A549 (cell line): ENCODE measurements around the gene COL5A1. TPM values are rescaled to one million over a fixed set of nuclear protein-coding genes. Genes with fewer than 3 reads are reported as not detected.

Experiments used
- ATAC-seq, 2 experiments: fragments of 200-7000 bp in 1 of 2; fragments of >200 bp in 1 of 2; cut with Nextera tagmentation in 1 of 2; cut with Tn5 transposase in 1 of 2; 3 replicates each; pipeline versions ENCODE4 v1.8.0 to v1.9.1; 2018 to 2020; ENCODE audit warnings: mild to moderate bottlenecking in 1 of 2, moderate library complexity in 1 of 2
- CTCF ChIA-PET: fragments of 300-600 bp; sonication (Branson Sonifier 250); formaldehyde crosslinking; extraction: SDS; loops from one replicate; lab custom pipeline; 2021; ENCODE audit warnings: antibody characterized with exemption, inconsistent platforms; lab: Yijun Ruan, JAX
- POLR2A ChIA-PET: fragments of 350-600 bp; formaldehyde crosslinking; extraction: SDS; loops from one replicate; lab custom pipeline; 2021; ENCODE audit warnings: antibody characterized with exemption, inconsistent platforms; lab: Yijun Ruan, JAX
- DNase-seq, 2 experiments: peaks; one replicate each; pipeline versions ENCODE4 v3.0.0 to v3.0.0-alpha.2; 2011 to 2016; ENCODE audit warnings: low read depth in 1 of 2, low spot score in 1 of 2
- FAIRE-seq: peaks from 2 replicates; lab custom pipeline; 2011; peaks lifted over from hg19 to GRCh38; lab: Jason Lieb, UNC
- H3K27ac ChIP-seq, 2 experiments: fragments of >200 bp; sonication (Bioruptor Twin); formaldehyde crosslinking; 3 replicates each; pipeline ENCODE4 v1.5.1; 2016 to 2017
- H3K4me1 ChIP-seq: fragments of >200 bp; sonication (Bioruptor Twin); formaldehyde crosslinking; 3 replicates; pipeline ENCODE4 v1.6.1; 2016
- H3K4me2 ChIP-seq: fragments of >200 bp; sonication (Bioruptor Twin); formaldehyde crosslinking; 3 replicates; pipeline ENCODE4 v1.6.1; 2016
- H3K4me3 ChIP-seq: fragments of >200 bp; sonication (Bioruptor Twin); formaldehyde crosslinking; 3 replicates; pipeline ENCODE4 v1.5.1; 2016
- H3K9me3 ChIP-seq: fragments of >200 bp; sonication (Bioruptor Twin); formaldehyde crosslinking; 3 replicates; pipeline ENCODE4 v1.6.1; 2016
- BHLHE40 ChIP-seq: IDR thresholded peaks from 2 replicates; pipeline ENCODE4 v1.6.1; 2012; ENCODE audit warnings: low read depth, low read length, inconsistent platforms
- CBX8 ChIP-seq: fragments of 200-600 bp; sonication (generic); IDR thresholded peaks from 2 replicates; pipeline ENCODE4 v1.6.1; 2016
- CHD2 ChIP-seq: fragments of 150-350 bp; IDR thresholded peaks from 2 replicates; pipeline ENCODE4 v1.6.1; 2014; ENCODE audit warnings: low read length; ENCODE audit not compliant: partially characterized antibody
- EHMT2 ChIP-seq: fragments of 200-600 bp; sonication (generic); IDR thresholded peaks from 2 replicates; pipeline ENCODE4 v1.6.1; 2016; ENCODE audit warnings: antibody characterized with exemption, low read depth, mild to moderate bottlenecking, moderate library complexity
- EP300 ChIP-seq, 2 experiments: fragments of >200 bp; sonication (Bioruptor Twin); formaldehyde crosslinking; IDR thresholded peaks; 2 replicates in 1 of 2; 3 replicates in 1 of 2; pipeline ENCODE4 v1.6.1; 2016 to 2017
- FOSB ChIP-seq: fragments of 250-450 bp; sonication (Bioruptor Pico); IDR thresholded peaks from 2 replicates; pipeline ENCODE4 v1.5.0; 2020; ENCODE audit warnings: mild to moderate bottlenecking, moderate library complexity
- GATA3 ChIP-seq: IDR thresholded peaks from 2 replicates; pipeline ENCODE4 v1.6.1; 2012; ENCODE audit warnings: borderline replicate concordance
- HOXB5 ChIP-seq: fragments of 250-450 bp; sonication (Bioruptor Pico); IDR thresholded peaks from 2 replicates; pipeline ENCODE4 v1.5.0; 2020; ENCODE audit warnings: mild to moderate bottlenecking, moderate library complexity
- JUN ChIP-seq, 2 experiments: fragments of >200 bp; sonication (Bioruptor Twin); formaldehyde crosslinking; IDR thresholded peaks; 2 replicates in 1 of 2; 3 replicates in 1 of 2; pipeline ENCODE4 v1.6.1; 2016 to 2017
- KDM5A ChIP-seq: fragments of 200-600 bp; sonication (generic); IDR thresholded peaks from 2 replicates; pipeline ENCODE4 v1.6.1; 2016; ENCODE audit warnings: antibody characterized with exemption, mild to moderate bottlenecking
- MAZ ChIP-seq: fragments of 150-350 bp; IDR thresholded peaks from 2 replicates; pipeline ENCODE4 v1.6.1; 2014; ENCODE audit warnings: antibody characterized with exemption, low read depth, low read length, borderline replicate concordance
- NFE2L2 ChIP-seq: fragments of 150-350 bp; conservative IDR thresholded peaks from 2 replicates; pipeline ENCODE4 v1.6.1; 2014; ENCODE audit warnings: low read length
- NR3C1 ChIP-seq: fragments of >200 bp; sonication (Bioruptor Twin); formaldehyde crosslinking; IDR thresholded peaks from 3 replicates; pipeline ENCODE4 v1.6.1; 2017
- POLR2AphosphoS2 ChIP-seq: conservative IDR thresholded peaks from 2 replicates; pipeline ENCODE4 v1.6.1; 2012; ENCODE audit warnings: low read length, improper control_type of control experiment, inconsistent platforms
- RARB ChIP-seq: fragments of 250-450 bp; sonication (Bioruptor Pico); IDR thresholded peaks from 2 replicates; pipeline ENCODE4 v1.8.0; 2021; ENCODE audit warnings: mild to moderate bottlenecking, moderate library complexity
- RFX5 ChIP-seq: fragments of 450-650 bp; IDR thresholded peaks from 2 replicates; pipeline ENCODE4 v1.7.1; 2014; ENCODE audit warnings: antibody characterized with exemption, mild to moderate bottlenecking, moderate library complexity
- SREBF2 ChIP-seq: fragments of 450-650 bp; IDR thresholded peaks from 2 replicates; pipeline ENCODE4 v1.6.1; 2014; ENCODE audit warnings: mild to moderate bottlenecking, moderate library complexity
- TFCP2L1 ChIP-seq: fragments of 250-450 bp; sonication (Bioruptor Pico); IDR thresholded peaks from 2 replicates; pipeline ENCODE4 v1.5.0; 2021; ENCODE audit warnings: mild to moderate bottlenecking
- ZNF302 ChIP-seq: fragments of 250-450 bp; sonication (Bioruptor Pico); IDR thresholded peaks from 2 replicates; pipeline ENCODE4 v1.9.0; 2021; ENCODE audit warnings: inconsistent platforms, mild to moderate bottlenecking, moderate library complexity
- ZSCAN20 ChIP-seq: fragments of 250-450 bp; sonication (Bioruptor Pico); IDR thresholded peaks from 2 replicates; pipeline ENCODE4 v1.8.0; 2022; ENCODE audit warnings: mild to moderate bottlenecking, moderate library complexity
- WGBS: methylation state at CpG from one replicate; pipeline ENCODE4 v1.1.6; 2017; ENCODE audit errors: missing lambda C conversion rate; 5-methylcytosine and 5-hydroxymethylcytosine counted together
- polyA plus RNA-seq, 4 experiments: library from polyadenylated mRNA; depleted of rRNA in 3 of 4; stranded (reverse); fragments of >200 nt; fragmentation: RNase III in 1 of 4; extraction: RNeasy Plus Mini Kit Qiagen cat#74134 plus additional on column Dnase treatment in 1 of 4; gene quantifications; 2 replicates in 3 of 4; 3 replicates in 1 of 4; pipeline ENCODE4 v1.2.3, GENCODE V29; 2011 to 2017
- TF ChIP-seq, protein P1 (sequence below): fragments of 250-450 bp; sonication (Bioruptor Pico); IDR thresholded peaks from 2 replicates; pipeline ENCODE4 v1.5.0; 2021; ENCODE audit warnings: mild to moderate bottlenecking, moderate library complexity, borderline replicate concordance
- TF ChIP-seq, protein P2 (sequence below): IDR thresholded peaks from 2 replicates; pipeline ENCODE4 v1.6.1; 2012
- TF ChIP-seq, protein P3 (sequence below): fragments of >200 bp; sonication (Bioruptor Twin); formaldehyde crosslinking; IDR thresholded peaks from 3 replicates; pipeline ENCODE4 v1.5.1; 2016
- TF ChIP-seq, protein P4 (sequence below): fragments of 450-650 bp; IDR thresholded peaks from 2 replicates; pipeline ENCODE4 v1.6.1; 2014; ENCODE audit warnings: antibody characterized with exemption

COL5A1 gene
- polyA plus RNA-seq, 2 of the 4 experiments (the other 2 are of a cell fraction): 16.1 to 67.5 TPM

DNA sequence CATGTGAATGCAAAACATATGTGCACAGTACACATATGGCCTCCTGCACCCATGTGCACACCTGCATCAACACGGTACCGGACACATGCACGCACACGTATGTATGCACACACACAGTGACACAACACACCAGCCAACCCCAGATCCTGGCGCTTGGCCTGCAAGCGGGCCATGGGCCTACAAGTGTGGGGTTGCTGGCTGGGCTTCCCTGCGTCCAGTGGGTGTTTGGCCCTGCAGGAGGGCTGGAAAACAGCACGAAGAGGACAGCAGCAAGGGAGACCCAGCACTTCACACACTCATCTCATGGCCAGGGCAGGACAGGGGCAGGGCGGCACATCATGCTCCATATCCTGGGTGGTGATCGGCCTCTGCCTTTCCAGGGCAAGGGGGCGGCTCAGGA lies 77.7 kb downstream of the COL5A1 start:
- TF ChIP-seq FOSB (CRISPR knock-in tag) (no peak), GATA3 (no peak), MAZ (no peak), RFX5 (no peak), JUN (IDR thresholded peaks at IDR 0.05) (no peak), TFCP2L1 (CRISPR knock-in tag) (no peak), POLR2AphosphoS2 (no peak)
- TF ChIP-seq, protein P1, sequence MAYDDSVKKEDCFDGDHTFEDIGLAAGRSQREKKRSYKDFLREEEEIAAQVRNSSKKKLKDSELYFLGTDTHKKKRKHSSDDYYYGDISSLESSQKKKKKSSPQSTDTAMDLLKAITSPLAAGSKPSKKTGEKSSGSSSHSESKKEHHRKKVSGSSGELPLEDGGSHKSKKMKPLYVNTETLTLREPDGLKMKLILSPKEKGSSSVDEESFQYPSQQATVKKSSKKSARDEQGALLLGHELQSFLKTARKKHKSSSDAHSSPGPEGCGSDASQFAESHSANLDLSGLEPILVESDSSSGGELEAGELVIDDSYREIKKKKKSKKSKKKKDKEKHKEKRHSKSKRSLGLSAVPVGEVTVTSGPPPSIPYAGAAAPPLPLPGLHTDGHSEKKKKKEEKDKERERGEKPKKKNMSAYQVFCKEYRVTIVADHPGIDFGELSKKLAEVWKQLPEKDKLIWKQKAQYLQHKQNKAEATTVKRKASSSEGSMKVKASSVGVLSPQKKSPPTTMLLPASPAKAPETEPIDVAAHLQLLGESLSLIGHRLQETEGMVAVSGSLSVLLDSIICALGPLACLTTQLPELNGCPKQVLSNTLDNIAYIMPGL (CRISPR knock-in tag): no peak
- TF ChIP-seq, protein P2, sequence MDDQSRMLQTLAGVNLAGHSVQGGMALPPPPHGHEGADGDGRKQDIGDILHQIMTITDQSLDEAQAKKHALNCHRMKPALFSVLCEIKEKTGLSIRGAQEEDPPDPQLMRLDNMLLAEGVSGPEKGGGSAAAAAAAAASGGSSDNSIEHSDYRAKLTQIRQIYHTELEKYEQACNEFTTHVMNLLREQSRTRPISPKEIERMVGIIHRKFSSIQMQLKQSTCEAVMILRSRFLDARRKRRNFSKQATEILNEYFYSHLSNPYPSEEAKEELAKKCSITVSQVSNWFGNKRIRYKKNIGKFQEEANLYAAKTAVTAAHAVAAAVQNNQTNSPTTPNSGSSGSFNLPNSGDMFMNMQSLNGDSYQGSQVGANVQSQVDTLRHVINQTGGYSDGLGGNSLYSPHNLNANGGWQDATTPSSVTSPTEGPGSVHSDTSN: no peak
- no peak overlapping the region for H3K27ac ChIP-seq

DNA sequence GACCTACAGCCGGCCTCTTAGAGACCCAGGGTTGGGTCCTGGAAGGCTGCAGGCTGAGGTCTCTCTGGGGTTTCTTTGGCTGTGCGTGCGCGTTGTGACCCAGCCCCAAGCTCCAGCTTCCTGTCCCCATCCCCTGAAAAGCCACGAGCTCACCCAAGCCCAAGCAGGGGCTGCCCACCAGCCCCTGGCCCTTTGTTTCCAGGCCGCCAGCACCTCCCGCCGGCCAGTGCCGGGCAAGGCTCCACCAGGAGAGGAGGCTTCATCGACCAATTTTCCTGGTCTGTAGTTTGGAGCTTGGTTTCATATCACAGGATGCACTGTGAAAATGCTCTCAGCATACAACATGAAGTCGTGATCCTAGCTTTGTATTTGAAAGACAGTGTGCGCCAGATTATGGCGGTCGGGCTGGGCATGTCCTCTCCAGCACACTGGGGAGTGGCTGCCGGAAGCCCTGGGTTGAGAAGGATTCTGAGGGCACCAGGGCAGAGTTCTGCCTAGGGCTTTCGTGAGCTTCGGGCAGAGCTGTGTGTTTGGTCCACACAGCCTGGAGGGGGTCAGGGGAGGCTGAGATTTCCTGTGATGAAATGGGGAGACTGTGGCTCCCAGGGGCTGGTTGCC lies 78.6 kb downstream of the COL5A1 start:
- 82% methylated on average over 17 of the region's 17 CpGs for WGBS
- CTCF ChIA-PET: interaction anchor here (1.5 kb wide), 1 partner anchor 14 kb away, joined by 4 read pairs; no protein-coding TSS in a partner anchor
- no peak overlapping the region for H3K4me3 ChIP-seq
- POLR2A ChIA-PET: no interaction called here
- FAIRE-seq (no peak), ATAC-seq (no peak), DNase-seq (no peak)
- no peak overlapping the region for H3K4me2 ChIP-seq
- no peak overlapping the region; a peak in 1 of 6 replicates for H3K27ac ChIP-seq
- no peaks in the 10 kb centered on the region for H3K9me3 ChIP-seq
- no peaks in the 10 kb centered on the region for H3K4me1 ChIP-seq
- TF ChIP-seq NFE2L2: no peak
- TF ChIP-seq NR3C1: no peak
- no peak for TF ChIP-seq HOXB5 (CRISPR knock-in tag)
- no peak for TF ChIP-seq KDM5A
- TF ChIP-seq BHLHE40: no peak
- TF ChIP-seq RFX5: no peak
- no peak for TF ChIP-seq RARB
- no peak for TF ChIP-seq CBX8
- no peak for TF ChIP-seq JUN (IDR thresholded peaks at IDR 0.05)
- no peak for TF ChIP-seq FOSB (CRISPR knock-in tag)
- no peak for TF ChIP-seq SREBF2
- TF ChIP-seq EP300 (IDR thresholded peaks at IDR 0.05): no peak
- no peak for TF ChIP-seq ZSCAN20 (CRISPR knock-in tag)
- TF ChIP-seq CHD2: no peak
- no peak for TF ChIP-seq EHMT2
- no peak for TF ChIP-seq ZNF302
- TF ChIP-seq, protein P3, sequence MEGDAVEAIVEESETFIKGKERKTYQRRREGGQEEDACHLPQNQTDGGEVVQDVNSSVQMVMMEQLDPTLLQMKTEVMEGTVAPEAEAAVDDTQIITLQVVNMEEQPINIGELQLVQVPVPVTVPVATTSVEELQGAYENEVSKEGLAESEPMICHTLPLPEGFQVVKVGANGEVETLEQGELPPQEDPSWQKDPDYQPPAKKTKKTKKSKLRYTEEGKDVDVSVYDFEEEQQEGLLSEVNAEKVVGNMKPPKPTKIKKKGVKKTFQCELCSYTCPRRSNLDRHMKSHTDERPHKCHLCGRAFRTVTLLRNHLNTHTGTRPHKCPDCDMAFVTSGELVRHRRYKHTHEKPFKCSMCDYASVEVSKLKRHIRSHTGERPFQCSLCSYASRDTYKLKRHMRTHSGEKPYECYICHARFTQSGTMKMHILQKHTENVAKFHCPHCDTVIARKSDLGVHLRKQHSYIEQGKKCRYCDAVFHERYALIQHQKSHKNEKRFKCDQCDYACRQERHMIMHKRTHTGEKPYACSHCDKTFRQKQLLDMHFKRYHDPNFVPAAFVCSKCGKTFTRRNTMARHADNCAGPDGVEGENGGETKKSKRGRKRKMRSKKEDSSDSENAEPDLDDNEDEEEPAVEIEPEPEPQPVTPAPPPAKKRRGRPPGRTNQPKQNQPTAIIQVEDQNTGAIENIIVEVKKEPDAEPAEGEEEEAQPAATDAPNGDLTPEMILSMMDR: no peak
- TF ChIP-seq, protein P4, sequence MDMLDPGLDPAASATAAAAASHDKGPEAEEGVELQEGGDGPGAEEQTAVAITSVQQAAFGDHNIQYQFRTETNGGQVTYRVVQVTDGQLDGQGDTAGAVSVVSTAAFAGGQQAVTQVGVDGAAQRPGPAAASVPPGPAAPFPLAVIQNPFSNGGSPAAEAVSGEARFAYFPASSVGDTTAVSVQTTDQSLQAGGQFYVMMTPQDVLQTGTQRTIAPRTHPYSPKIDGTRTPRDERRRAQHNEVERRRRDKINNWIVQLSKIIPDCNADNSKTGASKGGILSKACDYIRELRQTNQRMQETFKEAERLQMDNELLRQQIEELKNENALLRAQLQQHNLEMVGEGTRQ: no peak

More for the DNA sequence above, 77.7 kb downstream of the COL5A1 start:
- Histone ChIP-seq H3K4me3 (no peak overlapping the region), H3K9me3 (no peaks in the 10 kb centered on the region), H3K4me1 (no peaks in the 10 kb centered on the region), H3K4me2 (no peak overlapping the region)
- POLR2A ChIA-PET: no interaction called here
- 95% methylated on average over 11 of the region's 11 CpGs for WGBS
- no peak for FAIRE-seq
- no peak for DNase-seq
- ATAC-seq: no peak; a peak in 1 of 6 replicates
- CTCF ChIA-PET: no interaction called here
